Measurements from ENCODE around the gene CPSF4L. TPM values are rescaled to one million over a fixed set of nuclear protein-coding genes. Genes with fewer than 3 reads are reported as not detected.

Gene CPSF4L
- total RNA-seq, 2 experiments from 2014 or later, result not detected

- CTCF ChIA-PET, result interaction anchor here (1.1 kb wide), 1 partner anchor 69 kb away, joined by 5 read pairs; no protein-coding TSS in a partner anchor
- no peak overlapping the region for H3K4me3 Mint-ChIP-seq
- intact Hi-C loops (cut with micrococcal nuclease), result no loop called here
- DNase-seq, result no peak
- H3K27me3 Mint-ChIP-seq, result peaks cover 2% of the 10 kb centered on the region
- no peaks in the 10 kb centered on the region for H3K9me3 Mint-ChIP-seq
- POLR2A ChIA-PET, result no interaction called here
- no peak overlapping the region for H3K27ac Mint-ChIP-seq
- no peaks in the 10 kb centered on the region for H3K4me1 Mint-ChIP-seq (ENCODE audit: low read depth)
- no peaks in the 10 kb centered on the region for H3K36me3 Mint-ChIP-seq
Observed at GRCh38 chr17:73301369-73301768, 39.7 kb upstream of the CPSF4L start.

DNA sequence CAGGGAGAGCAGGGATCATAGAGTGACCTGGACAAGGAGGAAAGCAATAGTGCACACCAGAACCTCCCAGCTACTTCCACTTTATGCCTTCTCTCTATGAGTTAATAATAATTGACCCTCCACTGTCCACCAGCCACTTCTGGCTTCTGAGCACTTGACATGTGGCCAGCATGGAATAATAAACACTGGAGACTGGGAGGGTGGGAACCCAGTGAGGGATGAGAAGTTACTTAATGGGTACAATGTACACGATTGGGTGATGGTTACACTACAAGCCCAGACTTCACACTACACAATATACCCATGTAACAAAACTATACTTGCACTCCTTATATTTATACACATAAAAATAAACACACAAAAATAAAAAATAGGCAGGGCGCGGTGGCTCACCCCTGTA is 38.7 kb upstream of the CPSF4L start:
- Mint-ChIP-seq H3K9me3 (no peaks in the 10 kb centered on the region), H3K4me3 (no peak overlapping the region), H3K4me1 (ENCODE audit: low read depth) (no peaks in the 10 kb centered on the region), H3K27ac (no peak overlapping the region), H3K27me3 (peaks cover 2% of the 10 kb centered on the region), H3K36me3 (no peaks in the 10 kb centered on the region)
- no peak for DNase-seq
- ChIA-PET CTCF (no interaction called here), POLR2A (no interaction called here)
- intact Hi-C loops (cut with micrococcal nuclease), result no loop called here

GRCh38 chr17:73297934-73298861 is 36.5 kb upstream of the CPSF4L start:
- no peaks in the 10 kb centered on the region for H3K36me3 Mint-ChIP-seq
- H3K27me3 Mint-ChIP-seq, result no peaks in the 10 kb centered on the region
- DNase-seq, result no peak
- H3K4me3 Mint-ChIP-seq, result no peak overlapping the region
- H3K27ac Mint-ChIP-seq, result no peak overlapping the region
- intact Hi-C loops (cut with micrococcal nuclease), result no loop called here
- no peaks in the 10 kb centered on the region for H3K4me1 Mint-ChIP-seq (ENCODE audit: low read depth)
- no peaks in the 10 kb centered on the region for H3K9me3 Mint-ChIP-seq
- POLR2A ChIA-PET, result no interaction called here
- CTCF ChIA-PET, result interaction anchor here (1.0 to 1.2 kb wide), 2 partner anchors 12 to 72 kb away, joined by 4 read pairs; no protein-coding TSS in a partner anchor

DNA sequence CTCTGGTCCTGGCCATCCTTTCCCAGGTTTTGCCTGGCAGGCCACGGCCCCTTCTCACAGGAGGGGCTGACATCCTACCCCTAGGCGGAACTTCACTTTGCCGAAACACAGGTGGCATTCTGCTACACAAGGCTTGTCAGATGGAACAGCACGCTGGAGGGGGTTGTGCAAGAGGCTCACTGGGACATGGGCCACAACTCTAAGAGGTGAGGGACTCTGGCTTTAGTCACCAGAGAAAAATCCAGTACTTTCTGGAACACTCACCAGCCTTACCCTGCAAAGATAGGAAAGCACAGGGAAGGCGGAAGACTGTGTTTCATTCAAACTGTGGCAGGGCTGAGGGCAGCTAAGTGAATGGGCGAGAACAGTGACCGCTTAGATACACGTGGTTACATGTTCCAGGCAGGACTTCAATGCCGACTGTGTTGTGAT is 31.8 kb upstream of the CPSF4L start:
- Mint-ChIP-seq H3K27me3 (no peaks in the 10 kb centered on the region), H3K4me1 (ENCODE audit: low read depth) (peaks cover 12% of the 10 kb centered on the region), H3K27ac (no peak overlapping the region), H3K9me3 (no peaks in the 10 kb centered on the region), H3K36me3 (no peaks in the 10 kb centered on the region), H3K4me3 (no peak overlapping the region)
- no peak for DNase-seq
- ChIA-PET CTCF (no interaction called here), POLR2A (no interaction called here)
- intact Hi-C loops (cut with micrococcal nuclease), result no loop called here

GRCh38 chr17:73293031-73293430 is 31.4 kb upstream of the CPSF4L start:
- DNase-seq, result no peak
- CTCF ChIA-PET, result no interaction called here
- Mint-ChIP-seq H3K9me3 (no peaks in the 10 kb centered on the region), H3K4me1 (ENCODE audit: low read depth) (peaks cover 12% of the 10 kb centered on the region), H3K27me3 (no peaks in the 10 kb centered on the region), H3K4me3 (no peak overlapping the region), H3K36me3 (no peaks in the 10 kb centered on the region), H3K27ac (no peak overlapping the region)
- POLR2A ChIA-PET, result no interaction called here
- intact Hi-C loops (cut with micrococcal nuclease), result no loop called here

DNA sequence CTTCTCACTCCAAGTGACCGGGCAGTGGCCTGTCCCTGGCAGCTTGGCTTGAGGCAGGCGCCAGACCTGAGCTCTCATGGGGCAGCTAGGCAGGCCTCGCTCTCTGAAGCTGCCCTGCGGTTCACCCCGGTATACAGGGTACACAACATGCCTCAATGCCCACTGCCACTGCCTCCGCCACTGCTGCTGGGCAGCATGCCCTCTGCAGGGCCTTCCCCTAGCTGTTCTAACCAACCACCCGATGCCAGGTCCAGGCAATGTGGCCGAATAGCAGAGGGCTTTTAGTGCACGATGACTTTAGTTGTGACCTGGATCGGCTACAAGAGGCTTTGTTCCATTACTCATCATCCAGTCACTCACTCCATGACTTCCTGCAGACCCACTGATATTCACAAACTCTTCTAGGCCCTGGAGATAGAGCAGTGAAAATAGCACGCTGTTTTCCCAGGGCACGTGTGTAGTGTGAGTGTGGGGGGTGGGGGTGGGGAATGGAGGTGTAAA is 30.4 kb upstream of the CPSF4L start:
- POLR2A ChIA-PET, result interaction anchor here (0.6 kb wide), 1 partner anchor 22 kb away, joined by 3 read pairs; no protein-coding TSS in a partner anchor
- intact Hi-C loops (cut with micrococcal nuclease), result no loop called here
- H3K36me3 Mint-ChIP-seq, result no peaks in the 10 kb centered on the region
- no peak overlapping the region for H3K4me3 Mint-ChIP-seq
- H3K27ac Mint-ChIP-seq, result no peak overlapping the region
- no peak for DNase-seq
- peaks cover 12% of the 10 kb centered on the region for H3K4me1 Mint-ChIP-seq (ENCODE audit: low read depth)
- CTCF ChIA-PET, result no interaction called here
- H3K9me3 Mint-ChIP-seq, result no peaks in the 10 kb centered on the region
- no peaks in the 10 kb centered on the region for H3K27me3 Mint-ChIP-seq

DNA sequence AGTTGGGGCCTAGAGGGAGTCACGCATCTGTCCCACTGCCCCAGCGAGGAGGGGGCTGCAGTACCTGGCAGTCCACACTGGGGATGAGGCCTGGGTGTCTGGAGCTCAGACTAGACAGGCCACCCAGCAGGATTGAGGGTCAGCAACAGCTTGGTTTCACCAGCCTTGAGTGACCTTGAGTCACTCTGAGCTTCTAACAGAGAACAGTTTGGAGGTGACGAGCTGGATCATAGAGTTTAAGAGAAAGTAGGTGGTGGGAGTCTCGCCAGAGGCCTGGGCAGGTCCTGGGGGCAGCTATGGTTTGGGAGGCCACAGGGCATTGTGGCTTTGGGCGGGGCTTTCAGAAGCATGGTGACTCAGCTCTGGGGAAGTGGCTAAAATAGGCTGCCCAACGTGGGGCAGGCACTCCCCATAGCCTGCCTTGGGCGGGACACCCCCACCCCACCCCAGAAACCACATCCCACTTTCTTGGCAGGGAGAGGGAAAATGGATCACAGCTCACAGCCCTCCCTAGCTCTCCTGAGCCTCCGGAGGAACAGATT is 29.7 kb upstream of the CPSF4L start:
- peaks cover 12% of the 10 kb centered on the region for H3K4me1 Mint-ChIP-seq (ENCODE audit: low read depth)
- peak; percentile 31 for DNase-seq
- H3K36me3 Mint-ChIP-seq, result no peaks in the 10 kb centered on the region
- H3K9me3 Mint-ChIP-seq, result no peaks in the 10 kb centered on the region
- CTCF ChIA-PET, result interaction anchor here (0.6 kb wide), 1 partner anchor 116 kb away, joined by 3 read pairs; no protein-coding TSS in a partner anchor
- intact Hi-C loops (cut with micrococcal nuclease), result no loop called here
- POLR2A ChIA-PET, result no interaction called here
- no peaks in the 10 kb centered on the region for H3K27me3 Mint-ChIP-seq
- no peak overlapping the region for H3K27ac Mint-ChIP-seq
- no peak overlapping the region for H3K4me3 Mint-ChIP-seq

- H3K27me3 Mint-ChIP-seq, result no peaks in the 10 kb centered on the region
- ChIA-PET POLR2A (no interaction called here), CTCF (interaction anchor here (0.6 to 1.0 kb wide), 2 partner anchors 34 to 117 kb away, joined by 3 read pairs; no protein-coding TSS in a partner anchor)
- H3K27ac Mint-ChIP-seq, result no peak overlapping the region
- no peaks in the 10 kb centered on the region for H3K36me3 Mint-ChIP-seq
- peaks cover 12% of the 10 kb centered on the region for H3K4me1 Mint-ChIP-seq (ENCODE audit: low read depth)
- DNase-seq, result no peak
- H3K9me3 Mint-ChIP-seq, result no peaks in the 10 kb centered on the region
- no peak overlapping the region for H3K4me3 Mint-ChIP-seq
- intact Hi-C loops (cut with micrococcal nuclease), result no loop called here
Observed at GRCh38 chr17:73290399-73291259, 28.9 kb upstream of the CPSF4L start.

- H3K4me1 Mint-ChIP-seq (ENCODE audit: low read depth), result peaks cover 12% of the 10 kb centered on the region
- H3K4me3 Mint-ChIP-seq, result no peak overlapping the region
- POLR2A ChIA-PET, result no interaction called here
- no peaks in the 10 kb centered on the region for H3K9me3 Mint-ChIP-seq
- H3K36me3 Mint-ChIP-seq, result no peaks in the 10 kb centered on the region
- no peak for DNase-seq
- no peaks in the 10 kb centered on the region for H3K27me3 Mint-ChIP-seq
- intact Hi-C loops (cut with micrococcal nuclease), result no loop called here
- no peak overlapping the region for H3K27ac Mint-ChIP-seq
- CTCF ChIA-PET, result interaction anchor here (1.0 kb wide), 1 partner anchor 33 kb away, joined by 3 read pairs; no protein-coding TSS in a partner anchor
Observed at GRCh38 chr17:73289549-73290254, 28.0 kb upstream of the CPSF4L start.

GRCh38 chr17:73288534-73289302 is 27.0 kb upstream of the CPSF4L start:
- Mint-ChIP-seq H3K4me3 (no peak overlapping the region), H3K27ac (no peak overlapping the region)
- CTCF ChIA-PET, result no interaction called here

GRCh38 chr17:73286863-73287296 is 25.2 kb upstream of the CPSF4L start:
- Mint-ChIP-seq H3K9me3 (no peaks in the 10 kb centered on the region), H3K4me1 (ENCODE audit: low read depth) (peaks cover 12% of the 10 kb centered on the region), H3K27me3 (no peaks in the 10 kb centered on the region), H3K27ac (no peak overlapping the region), H3K4me3 (no peak overlapping the region), H3K36me3 (no peaks in the 10 kb centered on the region)
- DNase-seq, result no peak
- intact Hi-C loops (cut with micrococcal nuclease), result no loop called here
- POLR2A ChIA-PET, result no interaction called here
- CTCF ChIA-PET, result no interaction called here

More at GRCh38 chr17:73288534-73289302, 27.0 kb upstream of the CPSF4L start:
- peaks cover 12% of the 10 kb centered on the region for H3K4me1 Mint-ChIP-seq (ENCODE audit: low read depth)
- POLR2A ChIA-PET, result no interaction called here
- H3K9me3 Mint-ChIP-seq, result no peaks in the 10 kb centered on the region
- DNase-seq, result no peak
- intact Hi-C loops (cut with micrococcal nuclease), result no loop called here
- no peaks in the 10 kb centered on the region for H3K27me3 Mint-ChIP-seq
- no peaks in the 10 kb centered on the region for H3K36me3 Mint-ChIP-seq
